ENCODE results near the gene GJA8.

DNA sequence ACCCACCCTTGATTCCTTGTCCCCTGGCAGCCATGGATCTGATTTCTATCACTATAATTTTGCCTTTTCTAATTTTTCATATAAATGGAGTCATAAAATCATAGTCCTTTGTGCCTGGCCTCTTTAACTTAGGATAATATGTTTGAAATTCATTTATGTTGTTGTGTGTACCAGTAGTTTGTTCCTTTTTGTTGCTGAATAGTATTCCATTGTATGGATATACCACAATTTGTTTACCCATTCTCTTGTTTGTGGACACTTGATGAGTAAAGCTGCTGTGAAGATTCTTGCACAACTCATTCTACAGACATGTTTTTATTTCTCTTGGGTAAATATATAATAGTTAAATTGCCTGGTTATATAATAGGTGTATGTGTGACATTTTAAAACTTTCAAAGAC is 22.7 kb upstream of the GJA8 start:
- TF ChIP-seq, protein P1, sequence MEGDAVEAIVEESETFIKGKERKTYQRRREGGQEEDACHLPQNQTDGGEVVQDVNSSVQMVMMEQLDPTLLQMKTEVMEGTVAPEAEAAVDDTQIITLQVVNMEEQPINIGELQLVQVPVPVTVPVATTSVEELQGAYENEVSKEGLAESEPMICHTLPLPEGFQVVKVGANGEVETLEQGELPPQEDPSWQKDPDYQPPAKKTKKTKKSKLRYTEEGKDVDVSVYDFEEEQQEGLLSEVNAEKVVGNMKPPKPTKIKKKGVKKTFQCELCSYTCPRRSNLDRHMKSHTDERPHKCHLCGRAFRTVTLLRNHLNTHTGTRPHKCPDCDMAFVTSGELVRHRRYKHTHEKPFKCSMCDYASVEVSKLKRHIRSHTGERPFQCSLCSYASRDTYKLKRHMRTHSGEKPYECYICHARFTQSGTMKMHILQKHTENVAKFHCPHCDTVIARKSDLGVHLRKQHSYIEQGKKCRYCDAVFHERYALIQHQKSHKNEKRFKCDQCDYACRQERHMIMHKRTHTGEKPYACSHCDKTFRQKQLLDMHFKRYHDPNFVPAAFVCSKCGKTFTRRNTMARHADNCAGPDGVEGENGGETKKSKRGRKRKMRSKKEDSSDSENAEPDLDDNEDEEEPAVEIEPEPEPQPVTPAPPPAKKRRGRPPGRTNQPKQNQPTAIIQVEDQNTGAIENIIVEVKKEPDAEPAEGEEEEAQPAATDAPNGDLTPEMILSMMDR (IDR thresholded peaks at IDR 0.05), result no peak
- no peak for TF ChIP-seq POLR2A (IDR thresholded peaks at IDR 0.05)

Measured in upper lobe of left lung (tissue), 4 donors.